Hepatocyte (in vitro differentiated cells): ENCODE data around the gene ESPNL. TPM values are rescaled to one million over a fixed set of nuclear protein-coding genes. Genes with fewer than 3 reads are reported as not detected.
"Not testable (repeated sequence)": the region's sequence is repeated elsewhere in the genome, so short reads cannot be mapped to it uniquely, and the experiment has no call there.

Experiments
- DNase-seq: peaks from one replicate; pipeline ENCODE4 v3.0.0-alpha.2; 2016; ENCODE audit warnings: low spot score
- H2AFZ ChIP-seq: fragments of 200-600 bp; sonication (generic); 2 replicates; pipeline ENCODE4 v1.6.0; 2016; ENCODE audit warnings: antibody characterized with exemption, mild to moderate bottlenecking
- H3K27ac ChIP-seq: fragments of 200-600 bp; sonication (generic); 2 replicates; pipeline ENCODE4 v1.5.1; 2016; ENCODE audit warnings: mild to moderate bottlenecking
- H3K27me3 ChIP-seq: fragments of 200-600 bp; sonication (generic); 2 replicates; pipeline ENCODE4 v1.6.1; 2016
- H3K36me3 ChIP-seq: fragments of 200-600 bp; sonication (generic); replicated peaks from 2 replicates; pipeline ENCODE4 v1.5.1; 2016; ENCODE audit warnings: low read depth; ENCODE audit not compliant: insufficient read depth
- H3K4me1 ChIP-seq: fragments of 200-600 bp; sonication (generic); 2 replicates; pipeline ENCODE4 v1.5.1; 2016; ENCODE audit warnings: mild to moderate bottlenecking, moderate library complexity; ENCODE audit not compliant: insufficient read depth
- H3K4me2 ChIP-seq: fragments of 200-600 bp; sonication (generic); 2 replicates; pipeline ENCODE4 v1.6.0; 2016
- H3K4me3 ChIP-seq: fragments of 200-600 bp; sonication (generic); 2 replicates; pipeline ENCODE4 v1.5.1; 2016; ENCODE audit warnings: mild to moderate bottlenecking
- H3K79me2 ChIP-seq: fragments of 200-600 bp; sonication (generic); 2 replicates; pipeline ENCODE4 v1.6.0; 2017; ENCODE audit warnings: mild to moderate bottlenecking
- H3K9me2 ChIP-seq: fragments of 200-600 bp; sonication (generic); replicated peaks from 2 replicates; pipeline ENCODE4 v1.6.0; 2017; ENCODE audit warnings: mild to moderate bottlenecking; ENCODE audit not compliant: insufficient read depth
- H3K9me3 ChIP-seq: fragments of 200-600 bp; sonication (generic); 2 replicates; pipeline ENCODE4 v1.5.1; 2016; ENCODE audit warnings: low read depth, mild to moderate bottlenecking
- H4K20me1 ChIP-seq: fragments of 200-600 bp; sonication (generic); 2 replicates; pipeline ENCODE4 v1.6.0; 2016; ENCODE audit warnings: mild to moderate bottlenecking; ENCODE audit not compliant: insufficient read depth, poor library complexity, severe bottlenecking
- CTCF ChIP-seq: fragments of 200-600 bp; sonication (generic); IDR thresholded peaks from 2 replicates; pipeline ENCODE4 v1.5.1; 2016; ENCODE audit warnings: antibody characterized with exemption, mild to moderate bottlenecking; ENCODE audit not compliant: poor library complexity
- EZH2 ChIP-seq: fragments of 200-600 bp; sonication (generic); IDR thresholded peaks from 2 replicates; pipeline ENCODE4 v1.6.1; 2016; ENCODE audit warnings: antibody characterized with exemption, mild to moderate bottlenecking, borderline replicate concordance
- EZH2phosphoT487 ChIP-seq: fragments of 200-600 bp; sonication (generic); IDR thresholded peaks from one replicate; pipeline ENCODE4 v1.6.1; 2018; ENCODE audit warnings: antibody characterized with exemption, mild to moderate bottlenecking, low read depth, moderate library complexity; ENCODE audit not compliant: unreplicated experiment, severe bottlenecking
- WGBS: methylation state at CpG from one replicate; pipeline ENCODE4 v1.1.6; 2016; ENCODE audit warnings: low lambda C conversion rate; ENCODE audit errors: missing lambda C conversion rate; 5-methylcytosine and 5-hydroxymethylcytosine counted together
- polyA plus RNA-seq: library from polyadenylated mRNA; unstranded; fragments of >200 nt; fragmentation: Nextera tagmentation; extraction: Ambion mirVana; gene quantifications from 2 replicates; pipeline ENCODE4 v1.2.1, GENCODE V29; 2016
- total RNA-seq: library from RNA; depleted of rRNA; stranded (reverse); fragments of >200 nt; gene quantifications from 2 replicates; pipeline ENCODE4 v1.2.3, GENCODE V29; 2014

The ESPNL gene
- 0.27 and 0.36 TPM in 2 replicates for total RNA-seq
- 0.62 TPM in 1 of 2 replicates, not detected in the other for polyA plus RNA-seq

GRCh38 chr2:238100049-238100820, at the start of gene ESPNL:
TSS of gene ESPNL (plus strand) at chr2:238100340. CDS start at chr2:238100420, 80 bp downstream.
- TF ChIP-seq CTCF: no peak
- no peak for TF ChIP-seq EZH2
- no peak for TF ChIP-seq EZH2phosphoT487
- no peaks in the 10 kb centered on the region for H4K20me1 ChIP-seq
- DNase-seq: no peak
- H3K4me2 ChIP-seq: no peak within 1 kb of the TSS
- 91% methylated on average over 38 of the region's 38 CpGs for WGBS
- H3K9me3 ChIP-seq: no peaks in the 10 kb centered on the region
- no peaks in the 10 kb centered on the region for H3K4me1 ChIP-seq
- H3K36me3 ChIP-seq: no peaks in the 10 kb centered on the region
- no peaks in the 10 kb centered on the region for H3K9me2 ChIP-seq
- H3K79me2 ChIP-seq: no peaks in the 10 kb centered on the region
- no peak within 1 kb of the TSS for H3K27ac ChIP-seq
- H2AFZ ChIP-seq: no peak within 1 kb of the TSS
- H3K4me3 ChIP-seq: no peak within 1 kb of the TSS
- H3K27me3 ChIP-seq: no peaks in the 10 kb centered on the region

GRCh38 chr2:238053191-238053776, 46.9 kb upstream of the ESPNL start:
- no peaks in the 10 kb centered on the region for H3K9me2 ChIP-seq
- H4K20me1 ChIP-seq: no peaks in the 10 kb centered on the region
- H3K9me3 ChIP-seq: no peaks in the 10 kb centered on the region
- no peak overlapping the region for H3K4me3 ChIP-seq
- no peak overlapping the region for H3K4me2 ChIP-seq
- no peak overlapping the region for H3K27ac ChIP-seq
- TF ChIP-seq CTCF: no peak
- TF ChIP-seq EZH2: no peak
- no peak for TF ChIP-seq EZH2phosphoT487
- WGBS: 94% methylated on average over 2 of the region's 2 CpGs
- no peak for DNase-seq
- H3K27me3 ChIP-seq: no peaks in the 10 kb centered on the region
- no peaks in the 10 kb centered on the region for H3K36me3 ChIP-seq
- H3K79me2 ChIP-seq: no peaks in the 10 kb centered on the region
- no peak overlapping the region for H2AFZ ChIP-seq
- no peaks in the 10 kb centered on the region for H3K4me1 ChIP-seq

- no peak overlapping the region for H3K4me3 ChIP-seq
- no peaks in the 10 kb centered on the region for H3K36me3 ChIP-seq
- WGBS: 83% methylated on average over 3 of the region's 3 CpGs
Observed at GRCh38 chr2:238055841-238056240, 44.3 kb upstream of the ESPNL start.

GRCh38 chr2:238057696-238058575, 42.2 kb upstream of the ESPNL start:
- H3K79me2 ChIP-seq: peaks cover 15% of the 10 kb centered on the region
- H3K4me3 ChIP-seq, H3K27me3 ChIP-seq, H3K36me3 ChIP-seq, DNase-seq, H3K4me2 ChIP-seq, H4K20me1 ChIP-seq, H3K9me3 ChIP-seq, H3K9me2 ChIP-seq, H3K27ac ChIP-seq, H2AFZ ChIP-seq: not testable (repeated sequence)
- WGBS: 95% methylated on average over 43 of the region's 44 CpGs
- H3K4me1 ChIP-seq: peaks cover 18% of the 10 kb centered on the region

More at GRCh38 chr2:238055841-238056240, 44.3 kb upstream of the ESPNL start:
- no peak for TF ChIP-seq EZH2
- H3K9me2 ChIP-seq: no peaks in the 10 kb centered on the region
- no peak for DNase-seq
- H3K4me2 ChIP-seq: no peak overlapping the region
- no peaks in the 10 kb centered on the region for H3K9me3 ChIP-seq
- H4K20me1 ChIP-seq: no peaks in the 10 kb centered on the region
- H3K27ac ChIP-seq: no peak overlapping the region
- H3K79me2 ChIP-seq: peaks cover 2% of the 10 kb centered on the region
- no peak overlapping the region for H2AFZ ChIP-seq
- H3K4me1 ChIP-seq: peaks cover 7% of the 10 kb centered on the region
- no peaks in the 10 kb centered on the region for H3K27me3 ChIP-seq
